AG09309 (cell line): ENCODE data around the gene CD300H.

ENCODE experiments used
- DNase-seq: peaks from one replicate; pipeline ENCODE4 v3.0.0-alpha.2; 2010; ENCODE audit warnings: low read depth
- H3K4me3 ChIP-seq: 2 replicates; pipeline ENCODE4 v1.5.1; 2011; ENCODE audit warnings: mild to moderate bottlenecking, low read depth, low read length, moderate library complexity; ENCODE audit not compliant: control insufficient read depth
- TF ChIP-seq, protein P1 (sequence below): IDR thresholded peaks from 2 replicates; pipeline ENCODE4 v1.5.1; 2011; ENCODE audit warnings: mild to moderate bottlenecking, low read depth, low read length, inconsistent platforms; ENCODE audit not compliant: insufficient read depth, control insufficient read depth; ENCODE audit errors: missing control alignments

CD300H gene

DNA sequence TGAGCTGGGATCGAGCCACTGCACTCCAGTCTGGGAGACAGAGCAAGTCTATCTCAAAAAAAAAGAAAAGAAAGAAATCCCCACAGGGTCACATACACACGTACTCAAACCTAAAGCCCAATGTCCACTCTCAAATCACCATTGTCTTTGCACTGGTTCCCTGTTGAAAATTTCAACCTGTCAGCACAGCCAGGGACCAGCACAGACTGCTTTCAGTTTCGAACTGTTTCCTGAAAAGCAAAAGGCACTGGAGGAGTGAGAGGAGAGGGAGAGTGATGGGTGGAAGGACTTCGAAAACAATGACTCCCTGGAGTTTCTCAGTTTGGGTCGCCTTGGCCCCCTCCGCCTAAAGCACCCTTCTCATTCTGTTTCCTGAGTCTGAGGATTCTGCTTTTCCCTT is 12.4 kb downstream of the CD300H start:
- no peak for DNase-seq
- TF ChIP-seq, protein P1, sequence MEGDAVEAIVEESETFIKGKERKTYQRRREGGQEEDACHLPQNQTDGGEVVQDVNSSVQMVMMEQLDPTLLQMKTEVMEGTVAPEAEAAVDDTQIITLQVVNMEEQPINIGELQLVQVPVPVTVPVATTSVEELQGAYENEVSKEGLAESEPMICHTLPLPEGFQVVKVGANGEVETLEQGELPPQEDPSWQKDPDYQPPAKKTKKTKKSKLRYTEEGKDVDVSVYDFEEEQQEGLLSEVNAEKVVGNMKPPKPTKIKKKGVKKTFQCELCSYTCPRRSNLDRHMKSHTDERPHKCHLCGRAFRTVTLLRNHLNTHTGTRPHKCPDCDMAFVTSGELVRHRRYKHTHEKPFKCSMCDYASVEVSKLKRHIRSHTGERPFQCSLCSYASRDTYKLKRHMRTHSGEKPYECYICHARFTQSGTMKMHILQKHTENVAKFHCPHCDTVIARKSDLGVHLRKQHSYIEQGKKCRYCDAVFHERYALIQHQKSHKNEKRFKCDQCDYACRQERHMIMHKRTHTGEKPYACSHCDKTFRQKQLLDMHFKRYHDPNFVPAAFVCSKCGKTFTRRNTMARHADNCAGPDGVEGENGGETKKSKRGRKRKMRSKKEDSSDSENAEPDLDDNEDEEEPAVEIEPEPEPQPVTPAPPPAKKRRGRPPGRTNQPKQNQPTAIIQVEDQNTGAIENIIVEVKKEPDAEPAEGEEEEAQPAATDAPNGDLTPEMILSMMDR: no peak
- H3K4me3 ChIP-seq: no peak overlapping the region

DNA sequence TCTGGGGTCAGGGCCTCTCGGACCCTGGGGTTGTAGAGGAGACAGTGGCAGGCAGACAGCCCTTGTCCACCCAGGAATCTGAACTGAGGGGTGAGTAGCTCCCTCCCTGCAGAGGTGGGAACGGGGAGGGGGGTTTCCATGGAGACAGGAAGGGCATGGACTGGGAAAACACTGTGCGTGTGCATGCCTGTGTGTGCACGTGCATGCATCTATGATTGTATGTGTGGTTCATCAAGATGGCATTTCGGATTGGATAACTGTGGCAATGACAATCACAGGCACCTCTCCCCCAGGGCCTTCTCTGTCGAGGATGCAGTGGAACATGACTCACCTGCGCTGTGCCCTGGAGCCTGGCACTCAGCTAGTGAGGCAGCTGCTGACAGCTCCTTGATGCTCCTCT is 15.3 kb downstream of the CD300H start:
- TF ChIP-seq, protein P1: no peak
- H3K4me3 ChIP-seq: no peak overlapping the region
- no peak for DNase-seq

DNA sequence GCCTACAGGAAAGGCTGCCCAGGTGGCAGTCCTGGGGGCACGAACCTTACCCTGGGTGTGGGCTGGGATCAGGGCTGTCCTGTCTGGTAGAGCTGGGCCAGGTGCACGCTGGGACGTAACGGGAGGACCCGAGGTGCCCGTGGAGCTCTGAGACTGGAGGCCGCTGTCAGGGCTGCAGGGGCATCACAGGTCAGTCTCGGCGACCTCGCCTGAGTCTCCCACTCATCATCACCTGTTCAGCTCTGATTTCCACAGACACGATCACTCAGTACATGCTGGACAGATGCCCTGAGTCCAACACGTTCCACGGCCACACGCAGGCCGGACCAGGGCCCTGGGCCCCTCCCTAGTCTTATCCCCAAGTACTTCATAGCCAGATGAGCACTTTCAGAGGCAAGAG is 16.7 kb downstream of the CD300H start:
- H3K4me3 ChIP-seq: no peak overlapping the region
- TF ChIP-seq, protein P1: no peak
- no peak for DNase-seq

DNA sequence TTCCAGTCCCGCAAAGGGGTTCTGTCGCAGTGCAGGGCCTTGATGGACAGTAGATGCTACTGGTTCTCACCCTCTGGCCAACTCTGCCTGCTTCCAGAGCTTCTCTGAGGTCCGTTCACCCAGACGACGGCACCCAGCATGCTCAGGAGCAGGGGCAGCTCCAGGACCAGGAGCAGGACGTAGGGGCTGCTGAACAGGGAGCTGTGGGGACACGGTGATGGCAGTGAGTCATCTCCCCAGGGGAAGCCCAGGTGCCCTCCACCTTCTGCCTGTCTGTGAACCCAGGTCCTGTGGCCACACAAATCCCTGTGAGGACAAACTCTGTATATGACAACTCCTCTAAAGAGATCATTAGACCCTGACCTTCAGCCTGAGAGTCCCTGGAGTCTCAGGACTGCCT is 18.0 kb downstream of the CD300H start:
- no peak overlapping the region for H3K4me3 ChIP-seq
- TF ChIP-seq, protein P1: no peak
- no peak for DNase-seq

DNA sequence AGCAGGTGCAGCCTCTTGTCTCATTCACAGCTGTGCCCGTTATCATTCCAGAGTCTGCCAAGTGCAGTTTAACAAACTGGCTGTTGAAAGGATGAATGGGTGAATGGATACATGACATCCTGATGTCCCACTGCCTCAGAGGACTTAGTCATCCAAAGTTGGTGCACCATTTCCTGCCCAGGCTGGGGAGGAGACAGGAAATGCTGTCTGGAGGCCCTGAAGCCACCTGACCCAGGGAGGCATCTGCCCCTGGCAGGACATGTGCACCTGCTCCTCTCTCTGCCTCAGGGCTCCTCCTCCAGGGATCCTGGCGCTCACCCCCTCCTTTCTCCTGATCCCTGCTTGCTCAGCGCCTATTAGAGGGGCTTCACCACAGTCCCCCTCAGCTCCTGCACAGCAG is 19.6 kb downstream of the CD300H start:
- DNase-seq: no peak
- H3K4me3 ChIP-seq: no peak overlapping the region
- TF ChIP-seq, protein P1: no peak

DNA sequence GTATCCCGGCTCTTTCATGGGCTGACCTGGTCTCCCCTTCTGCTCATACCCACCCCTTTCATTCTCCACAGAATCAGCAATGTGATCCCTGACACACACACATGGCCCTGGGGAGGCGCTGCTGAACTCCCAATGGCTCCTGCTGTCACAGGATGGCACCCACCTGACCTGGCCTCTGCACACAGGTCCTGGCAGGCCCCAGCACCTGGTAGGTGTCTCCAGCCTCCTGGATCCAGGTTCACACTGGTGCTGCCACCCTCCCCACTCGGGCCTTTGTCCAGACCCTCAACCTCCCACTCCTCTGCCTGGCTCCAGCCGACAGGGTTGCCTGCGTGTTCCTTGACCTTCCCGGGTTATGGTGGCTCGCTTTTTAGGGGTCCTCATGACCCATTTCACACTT is 20.0 kb downstream of the CD300H start:
- TF ChIP-seq, protein P1: no peak
- H3K4me3 ChIP-seq: no peak overlapping the region
- DNase-seq: no peak

DNA sequence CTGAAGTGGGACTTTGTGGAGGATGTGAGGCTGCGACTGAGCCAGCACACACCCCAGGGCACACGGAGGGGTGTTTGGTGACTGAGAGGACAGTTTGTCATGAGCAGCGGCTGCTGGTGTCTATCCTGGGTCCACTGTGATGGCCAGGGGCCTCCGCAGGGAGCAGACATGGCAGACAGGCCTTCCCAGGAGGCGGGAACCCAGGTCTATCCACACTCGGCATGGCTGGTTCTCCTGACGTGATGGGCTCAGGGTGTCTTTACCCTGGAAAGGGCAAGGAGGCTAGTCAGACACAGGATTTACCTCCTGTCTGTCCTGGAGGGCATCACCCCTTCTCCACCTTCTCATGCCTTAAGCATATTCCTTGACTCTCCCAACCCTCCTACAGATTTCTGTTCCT is 20.7 kb downstream of the CD300H start:
- TF ChIP-seq, protein P1: no peak
- DNase-seq: no peak

More for the DNA sequence above, 20.7 kb downstream of the CD300H start:
- no peak overlapping the region for H3K4me3 ChIP-seq
